Measurements from ENCODE around the gene MVP. TPM values are rescaled to one million over a fixed set of nuclear protein-coding genes. Genes with fewer than 3 reads are reported as not detected.

MVP gene
- polyA plus RNA-seq, 1 donor from 2014 or later = 2.5 TPM

- Histone ChIP-seq H3F3A (ENCODE audit: insufficient read depth, low read length, poor library complexity, severe bottlenecking) (no peaks in the 10 kb centered on the region), H3K4me2 (ENCODE audit: low read length) (peak overlapping the region; percentile 95), H4K20me1 (ENCODE audit: insufficient read depth) (no peaks in the 10 kb centered on the region), H3K9ac (ENCODE audit: low read length) (peak overlapping the region; percentile 99), H2AFZ (ENCODE audit: low read depth, low read length) (no peak overlapping the region), H3K4me3 (ENCODE audit: low read length) (peak overlapping the region; percentile 100), H3K79me2 (replicated peaks; ENCODE audit: insufficient read depth, low read length) (peaks cover 38% of the 10 kb centered on the region), H3K9me3 (ENCODE audit: low read length) (no peaks in the 10 kb centered on the region), H3K27me3 (ENCODE audit: insufficient read depth, low read depth, low read length) (no peaks in the 10 kb centered on the region), H3K27ac (ENCODE audit: low read length) (peak overlapping the region; percentile 98), H3K36me3 (ENCODE audit: insufficient read depth, low read length) (no peaks in the 10 kb centered on the region), H3K9me2 (ENCODE audit: insufficient read depth, low read length) (no peaks in the 10 kb centered on the region)
- no peak for TF ChIP-seq TAF1 (IDR thresholded peaks at IDR 0.05; ENCODE audit: low read depth)
- TF ChIP-seq SMC3 (conservative IDR thresholded peaks at IDR 0.05; ENCODE audit: poor library complexity) = no peak
- TF ChIP-seq RAD21 (conservative IDR thresholded peaks at IDR 0.05) = no peak
- TF ChIP-seq POLR2AphosphoS5 (IDR thresholded peaks at IDR 0.05) = no peak
- no peak for TF ChIP-seq CTCF (IDR thresholded peaks at IDR 0.05; ENCODE audit: poor library complexity, severe bottlenecking)
- TF ChIP-seq REST (IDR thresholded peaks at IDR 0.05; ENCODE audit: borderline replicate concordance) = no peak
These were observed 5.1 kb upstream of the MVP start for GRCh38 chr16:29815032-29815721.

- Histone ChIP-seq H3K4me2 (ENCODE audit: low read length) (peak within 1 kb of the TSS; percentile 95), H3K36me3 (ENCODE audit: insufficient read depth, low read length) (no peaks in the 10 kb centered on the region), H3F3A (ENCODE audit: insufficient read depth, low read length, poor library complexity, severe bottlenecking) (no peaks in the 10 kb centered on the region), H3K9me2 (ENCODE audit: insufficient read depth, low read length) (no peaks in the 10 kb centered on the region), H3K9me3 (ENCODE audit: low read length) (no peaks in the 10 kb centered on the region), H3K9ac (ENCODE audit: low read length) (peak within 1 kb of the TSS; percentile 99), H3K27me3 (ENCODE audit: insufficient read depth, low read depth, low read length) (no peaks in the 10 kb centered on the region), H3K27ac (ENCODE audit: low read length) (peak within 1 kb of the TSS; percentile 98), H4K20me1 (ENCODE audit: insufficient read depth) (no peaks in the 10 kb centered on the region), H3K79me2 (replicated peaks; ENCODE audit: insufficient read depth, low read length) (peaks cover 35% of the 10 kb centered on the region), H3K4me3 (ENCODE audit: low read length) (peak within 1 kb of the TSS; percentile 100), H2AFZ (ENCODE audit: low read depth, low read length) (peak within 1 kb of the TSS; percentile 48)
- TF ChIP-seq EP300 (conservative IDR thresholded peaks at IDR 0.05; ENCODE audit: poor library complexity, severe bottlenecking) = peak; percentile 59
- TF ChIP-seq REST (IDR thresholded peaks at IDR 0.05; ENCODE audit: borderline replicate concordance) = no peak
- no peak for TF ChIP-seq TAF1 (IDR thresholded peaks at IDR 0.05; ENCODE audit: low read depth)
- peak; percentile 91 for TF ChIP-seq MXI1 (conservative IDR thresholded peaks at IDR 0.05; ENCODE audit: poor library complexity, severe bottlenecking)
- peak; percentile 79 for TF ChIP-seq RAD21 (conservative IDR thresholded peaks at IDR 0.05)
- peak; percentile 79 for TF ChIP-seq SMC3 (conservative IDR thresholded peaks at IDR 0.05; ENCODE audit: poor library complexity)
- peak; percentile 99 for TF ChIP-seq CTCF (IDR thresholded peaks at IDR 0.05; ENCODE audit: poor library complexity, severe bottlenecking)
- TF ChIP-seq EZH2 (IDR thresholded peaks at IDR 0.05; ENCODE audit: borderline replicate concordance, insufficient read depth, low read length, poor library complexity, severe bottlenecking) = no peak
- TF ChIP-seq POLR2AphosphoS5 (IDR thresholded peaks at IDR 0.05) = peak; percentile 85
These were observed 4.2 kb upstream of the MVP start, which contains the start of gene PAGR1 for GRCh38 chr16:29815793-29816693. TSS of gene PAGR1 (plus strand) at chr16:29816152. CDS start at chr16:29816526, 374 bp downstream.

All from neural cell (in vitro differentiated cells).